Fibroblast of skin of right biceps (primary cell): ENCODE data around the gene MAS1L.
"Not testable (repeated sequence)": the region's sequence is repeated elsewhere in the genome, so short reads cannot be mapped to it uniquely, and the experiment has no call there.

Experiments used
- DNase-seq: peaks from one replicate; pipeline ENCODE4 v3.0.0-alpha.2; 2013

MAS1L gene

DNA sequence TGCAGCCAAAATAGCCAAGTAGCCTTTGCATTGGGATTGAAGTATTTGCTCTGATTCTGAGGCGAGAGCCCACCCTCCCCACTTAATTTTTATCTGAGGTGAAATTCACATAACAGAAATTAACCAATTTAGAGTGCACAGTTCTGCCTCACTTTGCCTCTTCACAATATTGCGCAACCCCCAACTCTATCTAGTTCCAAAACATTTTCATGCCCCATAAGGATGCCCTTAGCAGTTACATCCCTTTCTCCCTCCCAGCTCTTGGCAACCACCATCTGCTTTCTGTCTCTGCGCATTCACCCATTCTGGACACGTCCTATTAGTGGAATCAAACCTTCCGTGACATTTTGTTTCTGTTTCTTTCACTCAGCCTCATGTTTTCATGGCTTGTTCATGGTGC lies 9.0 kb downstream of the MAS1L start:
- no peak for DNase-seq

DNA sequence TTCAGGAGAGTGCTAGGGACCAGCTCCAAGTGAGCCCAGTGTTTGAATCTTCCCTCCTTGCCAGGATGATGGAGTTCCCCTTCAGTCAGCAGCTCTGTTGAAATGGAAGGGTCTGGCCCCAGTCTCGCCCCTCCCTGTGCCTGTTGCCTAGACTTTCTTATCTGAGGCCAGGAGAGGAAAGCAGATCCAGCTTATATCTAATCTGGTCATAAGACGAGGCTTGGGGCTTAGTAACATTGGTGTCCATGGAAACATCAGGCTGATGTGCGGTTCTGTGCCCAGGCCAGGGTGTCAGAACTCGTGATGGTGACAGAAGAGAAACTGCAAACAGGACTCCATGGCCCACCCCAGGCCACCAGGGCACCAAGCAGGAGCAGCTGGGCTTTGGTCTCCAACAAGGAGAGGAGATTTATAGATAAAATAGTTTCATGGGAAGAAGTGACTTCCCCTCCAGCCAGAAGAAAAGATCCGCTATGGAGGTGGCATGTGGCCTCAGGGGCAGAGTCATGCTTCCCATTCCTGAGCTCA lies 9.8 kb downstream of the MAS1L start:
- DNase-seq, result no peak

DNA sequence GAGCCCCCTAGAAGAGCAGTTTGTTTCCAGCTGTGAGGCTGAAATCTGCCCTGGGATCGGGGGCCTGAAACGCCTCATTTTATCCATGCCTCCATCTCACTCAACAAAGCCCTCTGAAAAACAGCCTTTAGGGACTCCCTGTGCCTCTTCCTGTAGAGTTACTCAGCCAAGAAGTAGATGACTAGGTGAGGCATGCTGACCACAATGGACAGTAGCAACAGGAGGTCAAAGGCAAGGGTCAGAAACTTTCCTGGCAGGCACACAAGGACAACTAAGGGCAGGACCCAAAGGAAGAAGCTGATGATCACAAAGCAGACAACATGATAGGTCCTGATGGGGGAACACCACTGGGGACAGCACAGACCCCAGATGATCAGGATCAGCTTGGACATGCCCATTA lies 12.8 kb downstream of the MAS1L start:
- DNase-seq, result no peak

DNA sequence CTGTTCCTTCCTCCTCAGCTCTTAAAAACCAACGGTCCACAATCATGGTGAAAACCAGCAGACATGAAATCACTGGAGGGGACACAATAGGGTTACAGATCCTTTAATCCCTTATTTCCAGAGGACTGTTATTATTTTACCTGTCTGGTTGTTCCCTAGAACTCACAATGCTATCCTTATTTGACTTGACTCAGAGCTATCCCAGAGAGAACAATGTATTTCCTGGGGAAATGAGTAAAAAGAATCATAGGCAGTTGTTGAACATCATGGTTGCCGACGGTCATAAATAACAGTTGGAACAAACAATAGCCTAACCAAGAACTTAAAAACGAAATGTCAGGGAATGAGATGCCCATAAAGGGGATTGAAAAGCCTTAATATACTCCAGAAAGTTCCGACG lies 21.5 kb downstream of the MAS1L start:
- DNase-seq, result no peak

DNA sequence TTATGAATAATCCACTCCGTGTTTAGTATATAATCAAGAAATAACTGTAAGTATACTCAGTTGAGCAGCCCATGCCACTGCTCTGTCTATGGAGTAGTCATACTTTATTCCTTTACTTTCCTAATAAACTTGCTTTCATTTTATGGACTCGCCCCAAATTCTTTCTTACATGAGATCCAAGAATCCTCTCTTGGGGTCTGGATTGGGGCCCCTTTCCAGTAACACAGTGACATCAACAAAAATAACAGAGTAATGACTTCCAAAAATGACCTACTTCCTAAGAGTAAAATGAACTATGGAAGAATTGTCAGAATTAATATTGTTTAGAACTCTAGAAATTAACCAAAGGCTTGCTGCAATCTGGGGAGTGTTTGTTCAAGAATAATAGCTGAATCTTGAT lies 22.0 kb downstream of the MAS1L start:
- no peak for DNase-seq

DNA sequence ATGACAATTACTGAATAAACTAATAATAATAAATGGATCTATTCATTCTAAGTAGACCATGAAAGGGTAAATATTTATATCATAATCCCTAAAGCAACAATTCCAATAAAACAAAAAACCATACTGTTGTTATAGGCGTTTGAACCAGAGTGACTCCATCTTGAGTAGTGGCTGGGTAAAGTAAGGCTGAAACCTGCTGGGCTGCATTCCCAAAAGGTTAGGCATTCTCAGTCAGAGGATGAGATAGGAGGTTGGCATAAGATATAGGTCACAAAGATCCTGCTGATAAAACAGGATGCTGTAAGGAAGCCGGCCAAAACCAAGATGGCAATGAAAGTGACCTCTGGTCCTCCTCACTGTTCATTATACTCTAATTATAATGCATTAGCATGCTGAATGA lies 22.5 kb downstream of the MAS1L start:
- no peak for DNase-seq

DNA sequence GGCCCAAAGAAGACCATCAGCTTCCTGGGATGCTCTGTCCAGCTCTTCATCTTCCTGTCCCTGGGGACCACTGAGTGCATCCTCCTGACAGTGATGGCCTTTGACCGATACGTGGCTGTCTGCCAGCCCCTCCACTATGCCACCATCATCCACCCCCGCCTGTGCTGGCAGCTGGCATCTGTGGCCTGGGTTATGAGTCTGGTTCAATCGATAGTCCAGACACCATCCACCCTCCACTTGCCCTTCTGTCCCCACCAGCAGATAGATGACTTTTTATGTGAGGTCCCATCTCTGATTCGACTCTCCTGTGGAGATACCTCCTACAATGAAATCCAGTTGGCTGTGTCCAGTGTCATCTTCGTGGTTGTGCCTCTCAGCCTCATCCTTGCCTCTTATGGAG lies 25.7 kb downstream of the MAS1L start:
- DNase-seq, result no peak

DNA sequence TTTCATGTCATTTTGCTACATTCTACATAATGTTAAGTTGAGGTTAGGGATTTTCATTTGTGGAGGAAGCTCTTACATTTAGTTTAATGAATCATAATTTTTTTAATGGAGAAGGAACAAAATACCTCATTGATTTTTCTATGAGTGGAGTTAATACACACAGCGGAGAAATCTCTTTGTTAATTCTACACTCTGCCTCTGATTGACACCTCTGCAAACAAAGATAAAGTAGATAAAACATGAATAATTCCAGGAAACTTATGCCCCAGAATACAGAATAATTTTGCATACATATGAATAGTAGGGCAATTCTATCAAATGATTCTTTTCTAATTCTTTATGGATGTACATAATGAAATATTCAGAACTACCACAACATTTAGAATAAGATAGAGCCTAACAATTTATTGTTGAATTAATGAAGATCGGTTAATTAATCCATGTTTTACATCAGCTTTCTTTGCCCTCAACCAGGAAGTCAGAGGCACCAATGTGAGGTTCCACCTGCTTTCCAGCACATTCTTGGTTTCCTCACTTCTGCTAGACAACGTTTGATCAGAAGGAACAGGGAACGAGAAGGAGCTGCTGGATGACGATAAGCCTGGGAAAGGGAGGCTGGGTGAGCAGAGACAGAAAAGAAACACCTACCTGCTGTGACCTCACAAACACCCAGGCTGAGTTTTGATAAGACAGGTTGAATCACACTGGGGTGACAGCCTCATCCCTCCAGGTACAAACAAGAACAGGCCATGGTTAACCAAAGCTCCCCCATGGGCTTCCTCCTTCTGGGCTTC lies 26.5 kb downstream of the MAS1L start:
- no peak for DNase-seq

DNA sequence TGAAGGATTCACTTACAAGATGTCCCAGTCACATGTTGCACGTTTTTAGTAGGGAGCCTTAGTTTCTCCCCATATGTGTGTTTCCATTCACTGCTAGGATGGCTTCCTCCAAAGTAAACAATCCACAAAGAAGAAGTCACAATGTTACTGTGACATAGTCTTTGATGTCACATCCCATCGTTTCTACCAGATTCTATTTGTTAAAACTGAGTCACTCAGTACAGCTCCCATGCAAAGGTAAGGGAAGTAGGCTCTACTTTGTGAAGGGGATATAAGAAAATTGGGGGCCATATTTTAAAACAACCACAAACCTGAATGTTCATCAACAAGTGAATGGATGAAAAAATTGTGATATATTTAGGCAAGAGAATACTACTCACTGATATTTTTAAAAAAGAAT lies 30.8 kb downstream of the MAS1L start, which contains the start of the genes OR11A1 and OR2H1:
Gene OR11A1, minus strand, starts transcription at position 101 of the 400 bp plus-strand sequence. CDS start 29,430 bp downstream, outside the sequence.
Gene OR2H1, plus strand, starts transcription at position 185 of the 400 bp plus-strand sequence. CDS start 4,615 bp downstream, outside the sequence.
- no peak for DNase-seq

DNA sequence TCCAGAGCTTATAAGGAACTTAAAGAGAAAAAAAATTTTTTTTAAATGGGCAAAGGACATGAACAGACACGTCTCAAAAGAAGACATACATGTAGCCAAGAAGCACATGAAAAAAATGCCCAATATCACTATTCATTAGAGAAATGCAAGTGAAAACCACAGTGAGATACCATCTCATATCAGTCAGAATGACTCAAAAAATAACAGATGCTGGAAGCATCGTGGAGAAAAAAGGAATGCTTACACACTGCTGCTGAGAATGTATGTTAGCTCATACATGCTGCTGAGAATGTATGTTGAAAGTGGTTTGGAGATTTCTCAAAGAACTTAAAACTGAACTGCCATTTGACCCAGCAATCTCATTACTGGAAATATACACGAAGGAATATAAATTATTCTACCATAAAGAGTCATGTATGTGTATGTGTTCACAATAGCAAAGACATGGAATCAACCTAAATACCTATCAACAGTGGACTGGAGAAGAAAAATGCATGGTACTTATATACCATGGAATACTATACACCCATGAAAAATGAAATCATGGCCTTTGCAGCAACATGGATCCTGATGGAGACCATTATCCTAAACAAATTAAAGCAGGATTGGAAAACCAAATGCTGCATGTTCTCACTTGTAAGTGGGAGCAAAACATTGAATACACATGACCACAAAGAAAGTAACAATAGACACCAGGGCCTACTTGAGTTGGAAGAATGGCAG lies 36.1 kb downstream of the MAS1L start:
- DNase-seq, result no peak

DNA sequence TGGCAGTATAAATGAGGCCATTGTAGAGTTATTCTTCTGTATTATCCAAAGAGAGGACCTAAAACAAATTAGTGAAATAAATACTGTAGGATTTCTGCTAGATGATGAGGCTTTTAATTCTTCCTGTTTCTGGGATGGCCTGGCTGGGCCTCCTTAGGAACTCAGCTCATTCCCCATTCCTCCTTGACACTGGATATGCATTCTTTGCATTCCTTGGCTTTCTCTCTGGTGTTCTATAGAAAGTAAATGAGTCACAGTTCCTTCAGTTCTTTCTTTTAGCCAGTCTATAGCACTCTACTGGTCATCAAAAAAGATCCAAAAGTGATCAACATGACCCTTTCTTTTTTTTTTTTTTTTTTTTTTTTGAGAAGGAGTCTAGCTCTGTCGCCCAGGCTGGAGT lies 40.1 kb downstream of the MAS1L start:
- no peak for DNase-seq

DNA sequence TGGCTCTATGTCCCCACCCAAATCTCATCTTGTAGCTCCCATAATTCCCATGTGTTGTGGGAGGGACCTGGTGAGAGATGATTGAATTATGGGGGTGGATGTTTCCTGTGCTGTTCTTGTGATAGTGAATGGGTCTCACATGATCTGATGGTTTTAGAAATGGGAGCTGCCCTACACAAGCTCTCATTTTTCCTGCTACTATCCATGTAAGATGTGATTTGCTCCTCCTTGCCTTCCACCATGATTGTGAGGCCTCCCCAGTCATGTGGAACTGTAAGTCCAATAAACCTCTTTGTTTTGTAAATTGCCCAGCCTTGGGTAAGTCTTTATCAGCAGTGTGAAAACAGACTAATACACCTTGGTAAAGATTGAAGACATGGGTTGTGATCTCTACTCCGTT lies 43.7 kb downstream of the MAS1L start:
- not testable (repeated sequence) for DNase-seq

DNA sequence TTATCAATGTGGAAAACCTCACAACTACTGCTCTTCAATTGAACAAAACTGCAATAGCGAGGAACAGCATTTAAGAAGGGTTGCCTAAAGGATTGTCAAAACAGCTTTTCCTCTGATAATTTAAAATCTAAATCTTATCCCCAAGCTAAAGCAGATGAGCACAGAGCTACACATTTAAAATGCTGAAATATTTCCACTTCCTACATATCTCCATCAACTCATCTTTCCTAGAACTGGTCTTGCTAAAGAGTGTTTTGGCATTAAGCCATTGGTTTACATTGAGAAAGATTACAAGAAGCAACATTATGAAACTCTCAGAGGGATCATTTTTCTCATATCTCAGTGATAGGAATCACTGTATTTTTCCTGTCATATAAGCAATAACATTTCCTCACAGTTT lies 45.0 kb downstream of the MAS1L start:
- DNase-seq, result no peak

DNA sequence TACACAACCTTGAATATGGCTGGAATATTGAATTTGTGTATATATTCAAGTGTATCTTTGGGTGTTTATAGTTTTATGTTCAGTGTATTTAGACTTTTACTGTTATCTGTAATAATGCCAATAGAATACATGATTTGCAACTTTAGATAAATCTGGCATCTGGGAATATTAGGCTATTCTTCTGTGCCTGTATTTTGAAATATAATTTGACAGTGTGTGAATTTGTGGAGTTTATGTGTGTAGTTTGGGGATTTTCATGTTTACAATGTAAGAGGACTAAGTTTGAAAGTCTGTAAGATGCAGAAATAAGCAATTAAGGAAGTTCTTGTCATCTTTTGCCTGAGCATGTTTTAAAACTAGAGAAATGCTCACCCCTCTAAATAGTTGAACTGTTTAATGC lies 48.8 kb downstream of the MAS1L start, which contains the start of gene OR10C1:
Gene OR10C1, plus strand, starts transcription at position 301 of the 400 bp plus-strand sequence. CDS start 710 bp downstream, outside the sequence.
- no peak for DNase-seq

DNA sequence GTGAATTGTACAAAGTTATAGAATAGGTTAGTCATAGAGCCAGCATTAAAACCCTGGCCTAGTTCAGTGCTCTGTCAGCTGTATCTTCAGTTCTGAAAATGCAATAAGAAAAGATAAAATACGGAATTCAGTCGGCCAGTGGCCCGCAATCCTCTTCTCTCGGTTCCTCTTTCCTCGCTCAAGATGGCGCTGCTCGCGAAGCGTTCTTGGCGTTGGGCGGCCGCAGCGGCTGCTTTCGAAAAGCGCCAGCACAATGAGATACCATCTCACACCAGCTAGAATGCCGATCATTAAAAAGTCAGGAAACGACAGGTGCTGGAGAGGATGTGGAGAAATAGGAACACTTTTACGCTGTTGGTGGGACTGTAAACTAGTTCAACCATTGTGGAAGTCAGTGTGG lies 51.0 kb downstream of the MAS1L start:
- not testable (repeated sequence) for DNase-seq
